HUES6 (cell line): ENCODE data around the gene ARMC8.
"Not testable (repeated sequence)": the region's sequence is repeated elsewhere in the genome, so short reads cannot be mapped to it uniquely, and the experiment has no call there.

Source experiments
- H3K27ac ChIP-seq: 2 replicates; pipeline ENCODE4 v1.7.0; 2013; ENCODE audit warnings: low read depth, mild to moderate bottlenecking, low read length, inconsistent platforms
- H3K27me3 ChIP-seq: 2 replicates; pipeline ENCODE4 v1.6.1; 2013; ENCODE audit warnings: low read length; ENCODE audit not compliant: control insufficient read depth, insufficient read depth
- H3K36me3 ChIP-seq: 2 replicates; pipeline ENCODE4 v1.6.1; 2013; ENCODE audit warnings: low read length; ENCODE audit not compliant: control insufficient read depth, insufficient read depth
- H3K4me1 ChIP-seq: 2 replicates; pipeline ENCODE4 v1.6.1; 2013; ENCODE audit warnings: low read length; ENCODE audit not compliant: control insufficient read depth, insufficient read depth
- H3K4me3 ChIP-seq: 2 replicates; pipeline ENCODE4 v1.5.1; 2013; ENCODE audit warnings: low read depth, low read length
- H3K9ac ChIP-seq: one replicate; pipeline ENCODE4 v1.6.1; 2013; ENCODE audit warnings: mild to moderate bottlenecking, low read length
- H3K9me3 ChIP-seq: 2 replicates; pipeline ENCODE4 v1.6.1; 2013; ENCODE audit warnings: low read depth, low read length; ENCODE audit not compliant: control insufficient read depth, insufficient read depth

The ARMC8 gene, protein sequence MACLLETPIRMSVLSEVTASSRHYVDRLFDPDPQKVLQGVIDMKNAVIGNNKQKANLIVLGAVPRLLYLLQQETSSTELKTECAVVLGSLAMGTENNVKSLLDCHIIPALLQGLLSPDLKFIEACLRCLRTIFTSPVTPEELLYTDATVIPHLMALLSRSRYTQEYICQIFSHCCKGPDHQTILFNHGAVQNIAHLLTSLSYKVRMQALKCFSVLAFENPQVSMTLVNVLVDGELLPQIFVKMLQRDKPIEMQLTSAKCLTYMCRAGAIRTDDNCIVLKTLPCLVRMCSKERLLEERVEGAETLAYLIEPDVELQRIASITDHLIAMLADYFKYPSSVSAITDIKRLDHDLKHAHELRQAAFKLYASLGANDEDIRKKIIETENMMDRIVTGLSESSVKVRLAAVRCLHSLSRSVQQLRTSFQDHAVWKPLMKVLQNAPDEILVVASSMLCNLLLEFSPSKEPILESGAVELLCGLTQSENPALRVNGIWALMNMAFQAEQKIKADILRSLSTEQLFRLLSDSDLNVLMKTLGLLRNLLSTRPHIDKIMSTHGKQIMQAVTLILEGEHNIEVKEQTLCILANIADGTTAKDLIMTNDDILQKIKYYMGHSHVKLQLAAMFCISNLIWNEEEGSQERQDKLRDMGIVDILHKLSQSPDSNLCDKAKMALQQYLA

DNA sequence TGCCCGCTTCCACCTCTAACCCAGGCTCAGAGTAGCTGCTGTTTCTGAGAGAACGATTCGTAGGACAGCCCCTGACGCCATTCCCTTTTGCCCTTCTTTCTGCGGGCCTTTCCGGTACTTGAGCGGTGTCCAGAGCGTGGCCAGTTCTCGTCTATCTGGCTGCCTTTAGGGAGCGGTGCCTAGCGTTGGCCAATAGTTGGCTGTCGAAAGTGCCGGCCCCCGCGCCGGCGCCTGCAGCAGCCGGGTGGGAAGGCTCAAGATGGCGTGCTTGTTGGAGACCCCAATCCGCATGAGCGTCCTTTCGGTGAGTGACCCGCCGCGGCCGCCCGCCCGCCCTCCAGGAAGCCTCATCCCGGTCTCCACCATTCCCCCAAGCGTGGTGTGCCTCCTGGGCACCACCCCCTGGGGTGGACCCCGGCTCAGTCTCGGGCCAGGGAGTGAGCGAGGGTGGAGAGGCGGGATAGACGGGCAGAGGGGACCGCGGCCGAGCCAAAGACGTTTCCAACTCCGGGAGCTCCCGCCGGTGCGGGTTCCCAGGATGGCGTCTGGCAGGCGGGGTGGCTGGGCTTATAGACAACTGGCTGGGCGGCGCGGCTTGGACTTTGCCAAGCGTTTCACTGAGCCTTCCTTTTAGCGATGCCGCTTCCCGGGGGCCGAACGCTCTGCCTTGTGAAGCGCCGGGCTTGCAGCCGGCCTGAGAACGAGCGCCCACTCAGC is at the start of gene ARMC8:
ARMC8 (plus strand) TSS at position 6 of the 717 bp plus-strand sequence; CDS start at position 260, 254 bp downstream.
- Histone ChIP-seq H3K9ac (peak within 1 kb of the TSS; percentile 99), H3K27me3 (peaks cover 10% of the 10 kb centered on the region; the same call in 1 of the 2 replicates), H3K4me1 (0 out of 2 replicates have a peak, but pooled peaks cover 4% of the 10 kb centered on the region), H3K36me3 (peaks cover 23% of the 10 kb centered on the region), H3K4me3 (peak within 1 kb of the TSS; percentile 82), H3K9me3 (no peaks in the 10 kb centered on the region), H3K27ac (peak within 1 kb of the TSS; percentile 95)

DNA sequence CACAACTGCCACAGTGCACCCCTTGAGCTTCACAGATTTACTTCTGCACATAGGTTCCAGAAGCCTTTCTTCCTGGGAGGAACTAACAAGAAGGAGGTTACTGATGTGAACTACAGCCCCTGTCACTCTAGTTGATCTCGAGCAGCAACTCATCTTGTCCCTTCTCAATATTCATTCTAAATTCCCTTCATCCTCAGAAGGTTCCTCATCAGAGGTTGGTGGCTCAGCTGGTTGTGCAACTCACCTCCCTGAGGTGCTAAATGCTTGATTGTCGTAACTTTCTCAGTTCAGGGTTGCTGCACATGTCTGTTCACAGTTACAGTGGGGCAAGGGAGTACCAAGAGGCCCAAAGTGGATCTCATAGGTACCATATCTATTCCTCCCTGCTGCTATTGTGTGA is 49.2 kb upstream of the ARMC8 start:
- Histone ChIP-seq H3K4me1 (0 out of 2 replicates have a peak, but pooled peaks cover 4% of the 10 kb centered on the region), H3K9me3 (no peaks in the 10 kb centered on the region), H3K4me3 (no peak overlapping the region), H3K27ac (no peak overlapping the region), H3K27me3 (no peaks in the 10 kb centered on the region), H3K36me3 (no peaks in the 10 kb centered on the region), H3K9ac (no peak overlapping the region)

DNA sequence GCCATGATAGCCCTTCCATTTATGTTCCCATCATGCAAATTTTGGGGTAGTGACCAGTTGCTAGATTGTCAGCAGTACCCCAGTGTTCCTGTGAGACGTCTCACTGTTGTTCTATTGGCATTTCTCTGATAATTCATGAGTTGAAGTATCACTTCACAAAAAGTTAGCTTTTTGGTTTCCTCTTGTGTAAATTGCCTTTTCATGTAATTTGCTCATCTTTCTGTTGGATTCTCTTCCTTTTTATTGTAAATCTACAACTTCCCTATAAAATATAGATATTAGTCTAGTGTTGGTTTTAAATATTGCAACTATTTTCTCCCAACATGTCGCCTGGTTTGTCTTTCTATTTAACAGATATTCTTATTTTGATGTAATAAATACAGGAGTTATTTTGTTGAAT is 47.4 kb upstream of the ARMC8 start:
- Histone ChIP-seq H3K4me3 (no peak overlapping the region), H3K9ac (no peak overlapping the region), H3K27ac (no peak overlapping the region), H3K27me3 (no peaks in the 10 kb centered on the region), H3K36me3 (no peaks in the 10 kb centered on the region), H3K9me3 (no peaks in the 10 kb centered on the region), H3K4me1 (0 out of 2 replicates have a peak, but pooled peaks cover 4% of the 10 kb centered on the region)

DNA sequence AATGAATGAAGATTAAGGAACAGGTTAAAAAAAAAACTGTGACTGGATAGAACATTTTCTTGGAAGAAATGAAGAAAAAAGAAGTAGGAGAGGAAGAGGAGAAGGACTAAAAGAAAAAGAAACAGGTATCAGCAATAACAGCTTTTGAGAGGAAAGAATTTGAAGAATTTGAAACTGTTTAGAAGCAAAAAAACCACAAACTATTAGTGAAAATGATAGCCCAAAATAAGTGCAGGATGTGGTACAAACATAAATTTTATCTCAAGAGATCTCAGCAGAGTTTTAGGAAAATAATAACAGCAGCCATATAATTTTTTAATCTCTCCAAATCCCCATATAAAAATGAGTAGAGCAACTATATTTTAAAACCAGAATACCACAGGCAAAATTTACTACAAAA is 46.2 kb upstream of the ARMC8 start:
- no peaks in the 10 kb centered on the region for H3K4me1 ChIP-seq
- H3K9ac ChIP-seq = no peak overlapping the region
- H3K4me3 ChIP-seq = no peak overlapping the region
- H3K27me3 ChIP-seq = no peaks in the 10 kb centered on the region
- no peaks in the 10 kb centered on the region for H3K9me3 ChIP-seq
- H3K36me3 ChIP-seq = no peaks in the 10 kb centered on the region
- no peak overlapping the region for H3K27ac ChIP-seq

DNA sequence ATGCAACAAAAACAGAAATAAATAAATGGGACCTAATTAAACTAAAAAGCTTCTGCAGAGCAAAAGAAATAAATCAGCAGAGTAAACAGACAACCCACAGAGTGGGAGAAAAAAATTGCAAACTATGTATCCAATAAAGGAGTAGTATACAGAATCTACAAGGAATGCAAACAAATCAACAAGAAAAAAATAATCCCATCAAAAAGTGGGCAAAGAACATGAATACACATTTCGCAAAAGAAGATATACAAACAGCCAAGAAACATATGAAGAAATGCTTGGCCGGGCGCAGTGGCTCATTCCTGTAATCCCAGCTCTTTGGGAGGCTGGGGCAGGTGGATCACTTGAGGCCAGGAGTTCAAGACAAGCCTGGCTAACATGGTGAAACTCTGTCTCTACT is 44.9 kb upstream of the ARMC8 start:
- not testable (repeated sequence) for H3K27ac ChIP-seq

DNA sequence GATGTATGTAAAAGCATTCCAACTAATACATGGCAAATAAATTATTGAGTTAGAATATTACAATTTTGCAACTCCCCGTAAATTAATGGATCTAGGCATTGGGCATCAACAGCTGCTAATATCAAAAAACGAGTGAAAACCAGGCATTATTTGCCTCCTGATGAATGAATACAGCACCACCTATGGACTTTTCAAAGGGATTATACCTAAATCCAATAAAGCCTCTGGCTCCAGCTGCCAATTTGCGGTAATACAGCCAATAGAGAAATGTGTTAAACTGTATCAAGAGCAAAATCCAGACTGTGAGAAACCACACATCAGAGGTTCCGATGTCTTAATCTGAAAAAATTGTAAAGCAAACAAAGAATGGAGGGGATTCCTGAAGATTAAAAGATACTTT is 38.6 kb upstream of the ARMC8 start:
- Histone ChIP-seq H3K27me3 (no peaks in the 10 kb centered on the region), H3K4me1 (no peaks in the 10 kb centered on the region), H3K27ac (no peak overlapping the region), H3K9ac (no peak overlapping the region), H3K9me3 (no peaks in the 10 kb centered on the region; the same call in 1 of the 2 replicates), H3K4me3 (no peak overlapping the region), H3K36me3 (no peaks in the 10 kb centered on the region)

More for the DNA sequence above, 44.9 kb upstream of the ARMC8 start:
- not testable (repeated sequence) for H3K4me1 ChIP-seq, H3K36me3 ChIP-seq, H3K27me3 ChIP-seq, H3K4me3 ChIP-seq, H3K9me3 ChIP-seq, H3K9ac ChIP-seq

DNA sequence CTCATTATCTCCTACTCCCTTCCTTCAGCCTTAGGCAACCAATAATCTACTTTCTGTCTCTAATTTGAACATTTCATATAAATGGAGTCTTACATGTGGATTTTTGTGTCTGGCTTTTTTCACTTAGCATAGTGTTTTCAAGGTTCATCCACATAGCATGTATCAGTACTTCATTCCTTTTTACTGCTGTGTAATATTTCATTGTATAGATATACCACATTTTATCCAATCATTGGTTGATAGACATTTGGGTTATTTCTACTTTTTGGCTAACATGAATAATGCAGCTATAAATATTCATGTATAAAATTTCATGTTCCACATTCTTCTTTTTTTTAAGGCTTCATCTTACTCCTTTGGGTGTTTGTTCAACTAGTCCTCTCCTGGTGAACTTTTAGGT is 32.6 kb upstream of the ARMC8 start:
- Histone ChIP-seq H3K36me3 (no peaks in the 10 kb centered on the region), H3K9ac (no peak overlapping the region)

DNA sequence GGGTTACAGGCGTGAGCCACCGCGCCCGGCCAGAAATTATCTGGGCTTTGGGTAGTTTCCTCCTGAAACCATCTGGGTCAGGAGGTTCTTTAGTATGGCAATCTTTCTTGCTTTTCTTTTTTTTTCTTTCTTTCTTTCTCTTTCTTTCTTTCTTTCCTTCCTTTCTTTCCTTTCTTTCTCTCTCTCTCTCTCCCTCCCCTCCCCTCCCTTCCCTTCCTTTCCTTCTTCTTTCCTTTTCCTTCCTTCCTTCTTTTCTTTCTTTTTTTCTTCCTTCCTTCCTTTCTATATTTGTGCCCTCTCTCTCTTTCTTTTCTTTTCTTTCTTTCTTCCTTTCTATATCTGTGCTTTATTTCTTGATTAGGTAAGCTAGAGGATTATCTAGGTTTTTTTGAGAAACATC is 29.4 kb upstream of the ARMC8 start:
- Histone ChIP-seq H3K4me1 (no peaks in the 10 kb centered on the region), H3K9ac (no peak overlapping the region), H3K27me3 (no peaks in the 10 kb centered on the region), H3K27ac (no peak overlapping the region), H3K36me3 (peaks cover 16% of the 10 kb centered on the region), H3K9me3 (peaks cover 11% of the 10 kb centered on the region; the same call in 1 of the 2 replicates), H3K4me3 (no peak overlapping the region)

More for the DNA sequence above, 32.6 kb upstream of the ARMC8 start:
- Histone ChIP-seq H3K4me3 (no peak overlapping the region), H3K27me3 (no peaks in the 10 kb centered on the region), H3K4me1 (no peaks in the 10 kb centered on the region), H3K27ac (no peak overlapping the region), H3K9me3 (peaks cover 11% of the 10 kb centered on the region; the same call in 1 of the 2 replicates)

DNA sequence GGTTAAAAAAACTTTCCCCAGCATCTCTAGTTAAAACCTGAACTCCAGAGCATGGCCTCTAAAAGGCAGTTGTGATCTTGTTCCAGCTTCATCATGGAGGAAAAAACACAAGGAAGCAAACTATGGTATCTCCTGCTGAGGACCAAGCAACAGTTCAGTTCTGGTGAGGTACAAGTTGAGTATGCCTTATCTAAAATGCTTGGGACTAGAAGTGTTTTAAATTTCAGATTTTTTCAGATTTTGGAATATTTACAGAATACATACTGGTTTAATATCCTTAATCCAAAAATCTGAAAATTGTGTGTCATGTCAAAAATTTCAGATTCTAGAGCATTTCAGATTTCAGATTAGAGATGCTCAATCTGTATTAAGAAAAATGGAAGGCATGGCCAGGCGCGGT is 22.0 kb upstream of the ARMC8 start:
- Histone ChIP-seq H3K4me3 (no peak overlapping the region), H3K36me3 (peaks cover 72% of the 10 kb centered on the region), H3K9ac (no peak overlapping the region)

DNA sequence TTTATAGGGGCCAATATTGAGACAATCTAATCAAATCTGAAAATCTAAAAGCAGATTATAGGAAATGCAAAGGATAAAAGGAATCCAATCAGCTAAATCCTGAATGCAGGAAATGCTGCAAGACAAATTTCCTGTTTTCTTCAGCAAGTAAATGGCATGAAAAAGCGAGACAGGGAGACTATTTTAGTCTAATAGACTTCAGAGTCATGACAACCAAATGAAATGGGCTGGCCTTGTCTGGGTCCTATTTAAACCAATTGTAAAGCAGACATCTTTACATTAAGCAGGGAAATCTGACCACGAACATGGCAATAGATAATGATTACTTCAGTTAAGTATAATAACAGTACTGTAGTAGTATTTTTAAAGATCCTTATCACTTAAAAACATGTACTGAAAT is 14.5 kb upstream of the ARMC8 start:
- Histone ChIP-seq H3K27me3 (no peaks in the 10 kb centered on the region), H3K9me3 (no peaks in the 10 kb centered on the region), H3K9ac (no peak overlapping the region), H3K27ac (no peak overlapping the region), H3K36me3 (peaks cover 37% of the 10 kb centered on the region), H3K4me3 (no peak overlapping the region), H3K4me1 (no peaks in the 10 kb centered on the region)

More for the DNA sequence above, 22.0 kb upstream of the ARMC8 start:
- H3K27me3 ChIP-seq = no peaks in the 10 kb centered on the region
- H3K27ac ChIP-seq = no peak overlapping the region
- no peaks in the 10 kb centered on the region for H3K4me1 ChIP-seq
- H3K9me3 ChIP-seq = no peaks in the 10 kb centered on the region
